OCI-LY7 (cell line): ENCODE data around the gene SLC39A13. TPM values are rescaled to one million over a fixed set of nuclear protein-coding genes. Genes with fewer than 3 reads are reported as not detected.

Experiments
- BruUV-seq: library from RNA; stranded (reverse); fragments of 400-500 nt; replicated peaks from 2 replicates; lab custom pipeline; 2021; lab: Mats Ljungman, UMichigan
- CTCF ChIA-PET: fragments of 300-600 bp; sonication (Branson Sonifier 250); formaldehyde crosslinking; loops from one replicate; lab custom pipeline; 2022; ENCODE audit warnings: antibody characterized with exemption; ENCODE audit not compliant: unreplicated experiment; lab: Charles Lee
- POLR2A ChIA-PET: fragments of 300-600 bp; sonication (Branson Sonifier 250); formaldehyde crosslinking; loops from one replicate; lab custom pipeline; 2022; ENCODE audit warnings: antibody characterized with exemption; lab: Charles Lee
- DNase-seq: peaks from one replicate; pipeline ENCODE4 v3.0.0-alpha.2; 2015; ENCODE audit warnings: low spot score
- H2AFZ ChIP-seq: fragments of 200-600 bp; sonication (generic), shearing (Covaris generic); 2 replicates; pipeline ENCODE4 v1.6.1; 2014; ENCODE audit warnings: mild to moderate bottlenecking, antibody characterized with exemption, low read length, moderate library complexity
- H3K27ac ChIP-seq: fragments of 200-600 bp; sonication (generic); 2 replicates; pipeline ENCODE4 v1.5.1; 2014; ENCODE audit warnings: mixed run types, low read depth, mild to moderate bottlenecking, moderate library complexity, low read length, inconsistent platforms; ENCODE audit not compliant: poor library complexity, severe bottlenecking
- H3K36me3 ChIP-seq: fragments of 200-600 bp; sonication (generic); 2 replicates; pipeline ENCODE4 v1.6.1; 2014; ENCODE audit warnings: mild to moderate bottlenecking, antibody characterized with exemption, low read length, moderate library complexity, mixed read lengths; ENCODE audit not compliant: insufficient read depth
- H3K4me1 ChIP-seq: fragments of 200-600 bp; sonication (generic); 2 replicates; pipeline ENCODE4 v1.5.1; 2014; ENCODE audit warnings: mild to moderate bottlenecking, low read length; ENCODE audit not compliant: insufficient read depth, poor library complexity, severe bottlenecking
- H3K4me2 ChIP-seq: fragments of 200-600 bp; sonication (generic); 2 replicates; pipeline ENCODE4 v1.6.1; 2014; ENCODE audit warnings: mild to moderate bottlenecking, low read length
- H3K4me3 ChIP-seq: fragments of 200-600 bp; sonication (generic); 2 replicates; pipeline ENCODE4 v1.5.1; 2014; ENCODE audit warnings: mild to moderate bottlenecking, low read depth, low read length; ENCODE audit not compliant: poor library complexity, severe bottlenecking
- H3K79me2 ChIP-seq: fragments of 200-600 bp; sonication (generic); 2 replicates; pipeline ENCODE4 v1.6.1; 2016; ENCODE audit warnings: low read depth, mild to moderate bottlenecking, low read length, moderate library complexity, mixed read lengths; ENCODE audit not compliant: insufficient read depth
- H3K9me2 ChIP-seq: fragments of 200-600 bp; sonication (generic); 2 replicates; pipeline ENCODE4 v1.6.1; 2016; ENCODE audit warnings: mild to moderate bottlenecking, low read length, mixed read lengths; ENCODE audit not compliant: insufficient read depth
- H3K9me3 ChIP-seq: fragments of 200-600 bp; sonication (generic); 2 replicates; pipeline ENCODE4 v1.6.1; 2014; ENCODE audit warnings: mild to moderate bottlenecking, mixed run types, low read length, mixed read lengths
- H4K20me1 ChIP-seq: fragments of 200-600 bp; sonication (generic); 2 replicates; pipeline ENCODE4 v1.6.1; 2014; ENCODE audit warnings: mild to moderate bottlenecking, antibody characterized with exemption, low read length, moderate library complexity, mixed read lengths; ENCODE audit not compliant: insufficient read depth
- EZH2phosphoT487 ChIP-seq: fragments of 200-600 bp; sonication (generic); IDR thresholded peaks from 2 replicates; pipeline ENCODE4 v1.6.1; 2018; ENCODE audit warnings: low read depth, borderline replicate concordance, mild to moderate bottlenecking, mixed run types, antibody characterized with exemption, low read length, moderate library complexity, mixed read lengths
- intact Hi-C: fragments of 100-400 bp; cut with micrococcal nuclease; formaldehyde crosslinking; loops from one replicate; pipeline ENCODE4 v1.10.0; 2022; ENCODE audit not compliant: unreplicated experiment
- total RNA-seq, 2 experiments: library from RNA; depleted of rRNA in 1 of 2; stranded (reverse); fragments of >200 nt in 1 of 2; shearing (Covaris generic) in 1 of 2; gene quantifications; 2 replicates each; pipeline ENCODE4 v1.2.3, GENCODE V29; 2014 to 2022
- TF ChIP-seq, protein P1 (sequence below): fragments of 200-600 bp; sonication (generic); conservative IDR thresholded peaks from 2 replicates; pipeline ENCODE4 v1.5.1; 2014; ENCODE audit warnings: mild to moderate bottlenecking, antibody characterized with exemption, low read length, moderate library complexity, mixed read lengths

SLC39A13 gene
- total RNA-seq, 2 experiments from 2014 or later = 30.5 to 31.8 TPM

DNA sequence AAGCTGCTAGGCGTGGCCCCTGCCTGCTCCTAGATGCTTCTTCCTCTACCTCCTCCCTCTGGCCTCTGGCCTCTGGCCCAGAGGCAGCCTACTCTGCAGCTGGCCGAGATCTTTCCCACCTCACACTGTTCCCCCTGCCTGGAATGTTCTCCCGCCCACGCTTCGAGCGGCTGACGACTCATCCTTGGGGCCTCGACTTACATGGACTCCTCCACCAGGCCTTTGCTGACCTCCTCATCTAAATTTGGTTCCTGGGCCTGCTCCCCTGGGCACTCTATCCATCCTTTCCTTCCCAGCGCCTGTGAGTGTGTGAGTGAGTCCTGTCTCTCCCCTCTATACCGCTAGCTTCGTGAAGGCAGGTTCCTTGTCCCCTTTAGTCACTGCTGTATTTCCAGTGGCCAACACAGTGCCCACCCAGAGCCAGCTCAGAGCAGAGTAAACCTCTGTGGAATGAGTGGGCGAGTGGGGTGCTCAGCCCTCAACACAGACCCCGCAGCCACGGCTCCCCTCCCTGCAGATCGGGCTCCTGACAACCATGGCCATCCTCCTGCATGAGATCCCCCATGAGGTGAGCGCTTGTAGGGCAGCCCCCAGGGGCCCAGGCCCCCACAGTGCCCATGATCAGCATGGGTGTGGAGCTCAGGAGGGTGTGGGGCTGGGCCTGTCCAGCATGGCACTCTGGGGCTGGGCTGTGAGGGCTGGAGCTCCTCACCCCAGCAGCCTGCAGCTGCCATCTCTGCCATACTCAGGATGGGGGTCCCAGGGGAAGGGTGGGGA lies 5.7 kb downstream of the SLC39A13 start:
- H3K9me2 ChIP-seq = no peaks in the 10 kb centered on the region
- TF ChIP-seq, protein P1, sequence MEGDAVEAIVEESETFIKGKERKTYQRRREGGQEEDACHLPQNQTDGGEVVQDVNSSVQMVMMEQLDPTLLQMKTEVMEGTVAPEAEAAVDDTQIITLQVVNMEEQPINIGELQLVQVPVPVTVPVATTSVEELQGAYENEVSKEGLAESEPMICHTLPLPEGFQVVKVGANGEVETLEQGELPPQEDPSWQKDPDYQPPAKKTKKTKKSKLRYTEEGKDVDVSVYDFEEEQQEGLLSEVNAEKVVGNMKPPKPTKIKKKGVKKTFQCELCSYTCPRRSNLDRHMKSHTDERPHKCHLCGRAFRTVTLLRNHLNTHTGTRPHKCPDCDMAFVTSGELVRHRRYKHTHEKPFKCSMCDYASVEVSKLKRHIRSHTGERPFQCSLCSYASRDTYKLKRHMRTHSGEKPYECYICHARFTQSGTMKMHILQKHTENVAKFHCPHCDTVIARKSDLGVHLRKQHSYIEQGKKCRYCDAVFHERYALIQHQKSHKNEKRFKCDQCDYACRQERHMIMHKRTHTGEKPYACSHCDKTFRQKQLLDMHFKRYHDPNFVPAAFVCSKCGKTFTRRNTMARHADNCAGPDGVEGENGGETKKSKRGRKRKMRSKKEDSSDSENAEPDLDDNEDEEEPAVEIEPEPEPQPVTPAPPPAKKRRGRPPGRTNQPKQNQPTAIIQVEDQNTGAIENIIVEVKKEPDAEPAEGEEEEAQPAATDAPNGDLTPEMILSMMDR = no peak
- TF ChIP-seq EZH2phosphoT487 = no peak
- H3K27ac ChIP-seq = no peak overlapping the region
- no peak overlapping the region for H3K4me3 ChIP-seq
- ChIA-PET CTCF (interaction anchor here (0.5 kb wide), 1 partner anchor 79 kb away, joined by 3 read pairs; no protein-coding TSS in a partner anchor), POLR2A (no interaction called here)
- H3K36me3 ChIP-seq = peaks cover 49% of the 10 kb centered on the region
- no peaks in the 10 kb centered on the region for H3K79me2 ChIP-seq
- no TSS peak for BruUV-seq
- no peaks in the 10 kb centered on the region for H3K9me3 ChIP-seq
- peaks cover 14% of the 10 kb centered on the region for H3K4me1 ChIP-seq
- H4K20me1 ChIP-seq = no peaks in the 10 kb centered on the region
- H3K4me2 ChIP-seq = no peak overlapping the region
- DNase-seq = no peak
- intact Hi-C loops = no loop called here
- H2AFZ ChIP-seq = no peak overlapping the region

GRCh38 chr11:47414685-47415070 lies 6.3 kb downstream of the SLC39A13 start:
- no peak overlapping the region for H2AFZ ChIP-seq
- peaks cover 53% of the 10 kb centered on the region for H3K36me3 ChIP-seq
- peaks cover 9% of the 10 kb centered on the region for H3K4me1 ChIP-seq
- no TSS peak for BruUV-seq
- ChIA-PET CTCF (interaction anchor here (0.5 kb wide), 1 partner anchor 79 kb away, joined by 3 read pairs; no protein-coding TSS in a partner anchor), POLR2A (no interaction called here)
- TF ChIP-seq EZH2phosphoT487 = no peak
- TF ChIP-seq, protein P1 = no peak
- H3K4me3 ChIP-seq = no peak overlapping the region
- H3K4me2 ChIP-seq = no peak overlapping the region
- no peaks in the 10 kb centered on the region for H3K9me2 ChIP-seq
- intact Hi-C loops = no loop called here
- DNase-seq = no peak
- H3K9me3 ChIP-seq = no peaks in the 10 kb centered on the region
- no peaks in the 10 kb centered on the region for H3K79me2 ChIP-seq
- no peak overlapping the region for H3K27ac ChIP-seq
- H4K20me1 ChIP-seq = no peaks in the 10 kb centered on the region
